PC-9 (cell line): Measurements from ENCODE around the gene VTN. TPM values are rescaled to one million over a fixed set of nuclear protein-coding genes. Genes with fewer than 3 reads are reported as not detected.

ENCODE experiments used
- BruUV-seq: library from RNA; stranded (reverse); fragments of 400-500 nt; replicated peaks from 2 replicates; lab custom pipeline; 2021; lab: Mats Ljungman, UMichigan
- CTCF ChIA-PET: fragments of 300-600 bp; sonication (Branson Sonifier 250); formaldehyde crosslinking; loops from one replicate; lab custom pipeline; 2022; ENCODE audit warnings: antibody characterized with exemption; lab: Charles Lee
- POLR2A ChIA-PET: fragments of 300-600 bp; sonication (Branson Sonifier 250); formaldehyde crosslinking; loops from one replicate; lab custom pipeline; 2022; ENCODE audit warnings: antibody characterized with exemption; ENCODE audit not compliant: unreplicated experiment; lab: Charles Lee
- DNase-seq, 2 experiments: peaks; one replicate each; pipeline versions ENCODE4 v3.0.0 to v3.0.0-alpha.2; 2015 to 2022; ENCODE audit warnings: mixed read lengths in 1 of 2
- H2AFZ ChIP-seq: fragments of 200-600 bp; sonication (generic); 2 replicates; pipeline ENCODE4 v1.8.1; 2017; ENCODE audit warnings: antibody characterized with exemption
- H3F3A ChIP-seq: fragments of 200-600 bp; sonication (generic); 2 replicates; pipeline ENCODE4 v1.8.1; 2017; ENCODE audit warnings: antibody characterized with exemption, mild to moderate bottlenecking, low read depth; ENCODE audit not compliant: insufficient read depth
- H3K27ac ChIP-seq: fragments of 200-600 bp; sonication (generic); 2 replicates; pipeline ENCODE4 v1.6.1; 2016; ENCODE audit warnings: mixed run types
- H3K27me3 ChIP-seq: fragments of 200-600 bp; sonication (generic); 2 replicates; pipeline ENCODE4 v1.6.1; 2016; ENCODE audit warnings: low read depth, mixed run types; ENCODE audit not compliant: insufficient read depth
- H3K36me3 ChIP-seq: fragments of 200-600 bp; sonication (generic); 2 replicates; pipeline ENCODE4 v1.6.1; 2016; ENCODE audit warnings: low read depth, mixed run types
- H3K4me1 ChIP-seq: fragments of 200-600 bp; sonication (generic); replicated peaks from 2 replicates; pipeline ENCODE4 v1.6.1; 2016; ENCODE audit warnings: mixed run types; ENCODE audit not compliant: insufficient read depth
- H3K4me2 ChIP-seq: fragments of 200-600 bp; sonication (generic); 2 replicates; pipeline ENCODE4 v1.6.1; 2017; ENCODE audit warnings: mixed run types
- H3K4me3 ChIP-seq: fragments of 200-600 bp; sonication (generic); 2 replicates; pipeline ENCODE4 v1.6.1; 2016; ENCODE audit warnings: mixed run types
- H3K79me2 ChIP-seq: fragments of 200-600 bp; sonication (generic); 2 replicates; pipeline ENCODE4 v1.6.1; 2017; ENCODE audit warnings: low read depth, mixed run types
- H3K9me2 ChIP-seq: fragments of 200-600 bp; sonication (generic); 2 replicates; pipeline ENCODE4 v1.8.1; 2017; ENCODE audit warnings: mild to moderate bottlenecking; ENCODE audit not compliant: insufficient read depth
- H3K9me3 ChIP-seq: fragments of 200-600 bp; sonication (generic); 2 replicates; pipeline ENCODE4 v1.8.1; 2016; ENCODE audit warnings: low read depth; ENCODE audit not compliant: insufficient read depth
- H4K20me1 ChIP-seq: fragments of 200-600 bp; sonication (generic); 2 replicates; pipeline ENCODE4 v1.8.1; 2017; ENCODE audit not compliant: insufficient read depth
- EZH2 ChIP-seq: fragments of 200-600 bp; sonication (generic); IDR thresholded peaks from 2 replicates; pipeline ENCODE4 v1.8.0; 2017; ENCODE audit warnings: antibody characterized with exemption, low read depth
- intact Hi-C: fragments of 100-400 bp; cut with micrococcal nuclease; formaldehyde crosslinking; loops from one replicate; pipeline ENCODE4 v1.10.0; 2022; ENCODE audit not compliant: unreplicated experiment
- total RNA-seq: library from RNA; stranded (reverse); gene quantifications from 2 replicates; pipeline ENCODE4 v1.2.3, GENCODE V29; 2021
- TF ChIP-seq, protein P1 (sequence below): fragments of 200-600 bp; sonication (generic); conservative IDR thresholded peaks from 2 replicates; pipeline ENCODE4 v1.6.1; 2017; ENCODE audit warnings: mixed run types, antibody characterized with exemption, mild to moderate bottlenecking, moderate library complexity

VTN gene
- total RNA-seq, 1 experiment from 2014 or later: not detected

DNA sequence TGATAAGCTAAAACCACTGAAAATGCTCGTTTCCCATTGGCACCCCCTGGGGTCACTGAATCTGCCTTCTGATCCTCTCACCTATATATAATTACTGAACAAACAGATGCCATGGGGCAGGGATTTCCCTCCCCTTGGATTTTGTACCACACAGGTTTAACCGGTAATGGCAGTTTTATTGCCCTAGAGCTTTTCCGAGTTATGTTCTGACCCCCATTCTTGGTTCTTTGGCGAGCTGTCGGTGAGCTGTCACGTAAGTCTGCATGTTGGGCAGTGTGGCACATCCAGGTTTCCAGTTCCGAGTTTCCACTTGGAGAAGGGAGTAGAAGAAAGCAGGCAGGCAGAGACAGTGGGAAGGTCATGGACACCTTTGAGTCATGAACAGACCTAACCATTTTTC, 44.0 kb downstream of the VTN start:
- Histone ChIP-seq H4K20me1 (no peaks in the 10 kb centered on the region), H3K9me3 (no peaks in the 10 kb centered on the region), H2AFZ (no peak overlapping the region), H3K4me3 (peak overlapping the region; percentile 8; the same call in 1 of the 2 replicates), H3K4me2 (peak overlapping the region; percentile 63), H3F3A (peaks cover 8% of the 10 kb centered on the region; the same call in 1 of the 2 replicates), H3K9me2 (no peaks in the 10 kb centered on the region), H3K27ac (peak overlapping the region; percentile 56), H3K36me3 (peaks cover 8% of the 10 kb centered on the region; the same call in 1 of the 2 replicates), H3K27me3 (no peaks in the 10 kb centered on the region), H3K79me2 (peaks cover 46% of the 10 kb centered on the region), H3K4me1 (peaks cover 67% of the 10 kb centered on the region)
- intact Hi-C loops: loop anchor here (2.0 kb wide), 1 partner anchor 437 kb away; no protein-coding TSS in a partner anchor
- TF ChIP-seq EZH2: no peak
- TF ChIP-seq, protein P1, sequence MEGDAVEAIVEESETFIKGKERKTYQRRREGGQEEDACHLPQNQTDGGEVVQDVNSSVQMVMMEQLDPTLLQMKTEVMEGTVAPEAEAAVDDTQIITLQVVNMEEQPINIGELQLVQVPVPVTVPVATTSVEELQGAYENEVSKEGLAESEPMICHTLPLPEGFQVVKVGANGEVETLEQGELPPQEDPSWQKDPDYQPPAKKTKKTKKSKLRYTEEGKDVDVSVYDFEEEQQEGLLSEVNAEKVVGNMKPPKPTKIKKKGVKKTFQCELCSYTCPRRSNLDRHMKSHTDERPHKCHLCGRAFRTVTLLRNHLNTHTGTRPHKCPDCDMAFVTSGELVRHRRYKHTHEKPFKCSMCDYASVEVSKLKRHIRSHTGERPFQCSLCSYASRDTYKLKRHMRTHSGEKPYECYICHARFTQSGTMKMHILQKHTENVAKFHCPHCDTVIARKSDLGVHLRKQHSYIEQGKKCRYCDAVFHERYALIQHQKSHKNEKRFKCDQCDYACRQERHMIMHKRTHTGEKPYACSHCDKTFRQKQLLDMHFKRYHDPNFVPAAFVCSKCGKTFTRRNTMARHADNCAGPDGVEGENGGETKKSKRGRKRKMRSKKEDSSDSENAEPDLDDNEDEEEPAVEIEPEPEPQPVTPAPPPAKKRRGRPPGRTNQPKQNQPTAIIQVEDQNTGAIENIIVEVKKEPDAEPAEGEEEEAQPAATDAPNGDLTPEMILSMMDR: no peak
- DNase-seq: peak; percentile 65 to 91
- CTCF ChIA-PET: interaction anchor here (0.6 to 0.9 kb wide), 2 partner anchors 15 to 92 kb away, joined by 3 to 4 read pairs; no protein-coding TSS in a partner anchor
- POLR2A ChIA-PET: interaction anchor here (0.5 to 1.4 kb wide), 5 partner anchors 8 to 75 kb away, joined by 4 to 8 read pairs (median 5); partner anchors contain the start of genes IFT20, POLDIP2 and TNFAIP1
- no TSS peak for BruUV-seq

DNA sequence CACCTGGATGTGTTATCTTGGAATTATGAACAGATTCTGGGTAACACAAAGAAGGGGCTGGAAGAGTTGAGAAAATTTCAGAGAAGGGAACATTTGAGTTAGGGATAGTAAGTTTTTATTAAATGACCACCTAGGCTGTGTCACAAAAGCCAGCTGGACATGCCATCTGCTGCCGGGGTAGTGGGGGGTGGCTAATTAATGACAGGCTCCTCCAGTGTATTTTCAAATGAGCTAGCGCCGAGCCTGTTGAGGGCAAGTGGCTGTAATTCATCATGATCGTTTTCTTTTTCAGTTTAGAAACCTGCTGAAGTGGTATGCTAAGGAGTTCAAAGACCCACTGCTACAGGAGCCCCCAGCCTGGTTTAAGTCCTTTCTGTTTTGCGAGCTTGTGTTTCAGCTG, 44.9 kb downstream of the VTN start:
- no peak for DNase-seq
- no peaks in the 10 kb centered on the region for H3K9me2 ChIP-seq
- H4K20me1 ChIP-seq: no peaks in the 10 kb centered on the region
- ChIA-PET CTCF (no interaction called here), POLR2A (interaction anchor here (0.6 kb wide), 1 partner anchor 44 kb away, joined by 5 read pairs; no protein-coding TSS in a partner anchor)
- H3F3A ChIP-seq: peaks cover 8% of the 10 kb centered on the region; the same call in 1 of the 2 replicates
- intact Hi-C loops: no loop called here
- no peaks in the 10 kb centered on the region for H3K27me3 ChIP-seq
- no TSS peak for BruUV-seq
- peaks cover 8% of the 10 kb centered on the region; the same call in 1 of the 2 replicates for H3K36me3 ChIP-seq
- peaks cover 75% of the 10 kb centered on the region for H3K4me1 ChIP-seq
- H3K9me3 ChIP-seq: no peaks in the 10 kb centered on the region
- H3K4me2 ChIP-seq: peak overlapping the region; percentile 63
- TF ChIP-seq, protein P1: no peak
- TF ChIP-seq EZH2: no peak
- H2AFZ ChIP-seq: no peak overlapping the region
- peak overlapping the region; percentile 56 for H3K27ac ChIP-seq
- H3K79me2 ChIP-seq: peaks cover 55% of the 10 kb centered on the region
- no peak overlapping the region; the same call in 1 of the 2 replicates for H3K4me3 ChIP-seq

DNA sequence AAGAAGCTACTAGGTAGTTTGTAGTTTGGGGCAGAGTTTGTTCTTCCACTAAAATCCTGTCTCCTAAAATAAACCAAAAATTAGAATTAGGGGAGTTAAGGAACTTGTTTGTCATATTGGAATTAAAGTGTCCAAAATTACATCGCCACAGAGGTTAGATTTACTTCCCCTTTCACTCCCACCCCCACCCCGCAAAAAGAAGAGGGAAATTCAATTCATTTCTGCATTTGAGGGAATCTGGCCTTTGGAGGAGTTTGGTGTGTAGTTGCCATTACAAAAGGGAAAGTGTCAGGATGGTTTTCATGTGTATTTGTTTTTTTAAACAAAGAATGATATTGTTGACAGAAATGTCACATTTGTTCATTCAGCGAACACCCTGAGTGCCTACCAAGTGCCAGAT, 45.3 kb downstream of the VTN start:
- no peak for DNase-seq
- H3K27me3 ChIP-seq: no peaks in the 10 kb centered on the region
- ChIA-PET CTCF (no interaction called here), POLR2A (no interaction called here)
- H3K9me3 ChIP-seq: no peaks in the 10 kb centered on the region
- BruUV-seq: no TSS peak
- peaks cover 8% of the 10 kb centered on the region; the same call in 1 of the 2 replicates for H3F3A ChIP-seq
- no peak overlapping the region for H3K4me3 ChIP-seq
- H4K20me1 ChIP-seq: no peaks in the 10 kb centered on the region
- H3K27ac ChIP-seq: no peak overlapping the region
- no peak for TF ChIP-seq EZH2
- TF ChIP-seq, protein P1: no peak
- peak overlapping the region; percentile 63 for H3K4me2 ChIP-seq
- H3K36me3 ChIP-seq: peaks cover 8% of the 10 kb centered on the region; the same call in 1 of the 2 replicates
- no peaks in the 10 kb centered on the region for H3K9me2 ChIP-seq
- intact Hi-C loops: no loop called here
- H3K4me1 ChIP-seq: peaks cover 79% of the 10 kb centered on the region
- peaks cover 59% of the 10 kb centered on the region for H3K79me2 ChIP-seq
- no peak overlapping the region for H2AFZ ChIP-seq
